Endothelial cell of umbilical vein (primary cell): ENCODE data around the gene DCAF5. TPM values are rescaled to one million over a fixed set of nuclear protein-coding genes. Genes with fewer than 3 reads are reported as not detected.

Experiments used
- BruUV-seq: library from RNA; stranded (reverse); fragments of 400-500 nt; replicated peaks from 2 replicates; lab custom pipeline; 2021; lab: Mats Ljungman, UMichigan
- CTCF ChIA-PET: fragments of 300-600, 350-600 bp; sonication (Branson Sonifier 250); formaldehyde crosslinking; loops from one replicate; lab custom pipeline; 2021; ENCODE audit warnings: antibody characterized with exemption, inconsistent platforms; lab: Charles Lee
- POLR2A ChIA-PET: fragments of 300-600, 350-600 bp; sonication (Branson Sonifier 250); formaldehyde crosslinking; loops from one replicate; lab custom pipeline; 2021; ENCODE audit warnings: antibody characterized with exemption, inconsistent platforms; lab: Charles Lee
- DNase-seq: peaks from one replicate; pipeline ENCODE4 v3.0.0-alpha.2; 2011; ENCODE audit warnings: low read depth, low spot score
- FAIRE-seq: peaks from 2 replicates; lab custom pipeline; 2011; peaks lifted over from hg19 to GRCh38; lab: Jason Lieb, UNC
- H2AFZ ChIP-seq: 2 replicates; pipeline ENCODE4 v1.6.0; 2012; ENCODE audit warnings: low read depth, low read length, control low read depth, inconsistent platforms
- H3K27ac ChIP-seq: 2 replicates; pipeline ENCODE4 v1.5.1; 2011; ENCODE audit warnings: low read depth, mild to moderate bottlenecking, control low read depth, low read length, moderate library complexity; ENCODE audit not compliant: insufficient read depth
- H3K27me3 ChIP-seq, 2 experiments: 2 replicates each; pipeline versions ENCODE4 v1.6.0 to v1.6.1; 2011; ENCODE audit warnings: low read length in 2 of 2, mixed read lengths in 1 of 2; ENCODE audit not compliant: control insufficient read depth in 2 of 2, insufficient read depth in 2 of 2
- H3K36me3 ChIP-seq, 2 experiments: 2 replicates in 1 of 2; 3 replicates in 1 of 2; pipeline ENCODE4 v1.5.1; 2011; ENCODE audit warnings: low read length in 2 of 2, mild to moderate bottlenecking in 1 of 2, moderate library complexity in 1 of 2; ENCODE audit not compliant: control insufficient read depth in 2 of 2, insufficient read depth in 2 of 2; ENCODE audit errors: extremely low read depth in 1 of 2
- H3K4me1 ChIP-seq: 3 replicates; pipeline ENCODE4 v1.5.1; 2011; ENCODE audit warnings: mild to moderate bottlenecking, low read length; ENCODE audit not compliant: control insufficient read depth, insufficient read depth; ENCODE audit errors: extremely low read depth
- H3K4me2 ChIP-seq: 2 replicates; pipeline ENCODE4 v1.6.1; 2011; ENCODE audit warnings: low read length, control low read depth, mixed read lengths; ENCODE audit not compliant: insufficient read depth
- H3K4me3 ChIP-seq, 3 experiments: fragments of 200-600 bp in 1 of 3; sonication (generic), shearing (Covaris generic) in 1 of 3; replicated peaks in 1 of 3; 2 replicates each; pipeline ENCODE4 v1.5.1; 2011 to 2016; ENCODE audit warnings: control low read depth in 3 of 3, low read length in 3 of 3, mild to moderate bottlenecking in 2 of 3, inconsistent platforms in 1 of 3, low read depth in 1 of 3, moderate library complexity in 1 of 3; ENCODE audit not compliant: insufficient read depth in 1 of 3
- H3K79me2 ChIP-seq: 2 replicates; pipeline ENCODE4 v1.6.0; 2012; ENCODE audit warnings: low read length, inconsistent platforms; ENCODE audit not compliant: control insufficient read depth, insufficient read depth
- H3K9ac ChIP-seq: replicated peaks from 2 replicates; pipeline ENCODE3; 2011; ENCODE audit warnings: low read length, control low read depth; ENCODE audit not compliant: insufficient read depth; ENCODE audit errors: extremely low read depth
- H3K9me1 ChIP-seq: replicated peaks from 3 replicates; pipeline ENCODE4 v1.6.0; 2011; ENCODE audit warnings: mild to moderate bottlenecking, low read length; ENCODE audit not compliant: control insufficient read depth, insufficient read depth; ENCODE audit errors: extremely low read depth
- H3K9me3 ChIP-seq: replicated peaks from 2 replicates; pipeline ENCODE4 v1.5.1; 2012; ENCODE audit warnings: low read length, inconsistent platforms; ENCODE audit not compliant: control insufficient read depth, insufficient read depth
- H4K20me1 ChIP-seq: replicated peaks from 2 replicates; pipeline ENCODE3; 2011; ENCODE audit warnings: mild to moderate bottlenecking, low read length; ENCODE audit not compliant: control insufficient read depth, insufficient read depth; ENCODE audit errors: extremely low read depth
- EZH2 ChIP-seq: IDR thresholded peaks from 2 replicates; pipeline ENCODE4 v1.6.1; 2012; ENCODE audit warnings: borderline replicate concordance, low read depth, mild to moderate bottlenecking, moderate library complexity, low read length, inconsistent platforms; ENCODE audit not compliant: severe bottlenecking
- JUN ChIP-seq: IDR thresholded peaks from 2 replicates; pipeline ENCODE4 v1.6.1; 2011; ENCODE audit warnings: borderline replicate concordance, low read depth; ENCODE audit not compliant: insufficient read length, insufficient read depth
- MYC ChIP-seq: IDR thresholded peaks from one replicate; pipeline ENCODE4 v1.6.1; 2011; ENCODE audit warnings: mild to moderate bottlenecking, low read depth, low read length
- POLR2A ChIP-seq: IDR thresholded peaks from 2 replicates; pipeline ENCODE4 v1.6.1; 2012; ENCODE audit warnings: low read depth, mild to moderate bottlenecking, control low read depth, low read length
- POLR2AphosphoS5 ChIP-seq: IDR thresholded peaks from 2 replicates; pipeline ENCODE4 v1.6.1; 2012; ENCODE audit warnings: low read depth, mild to moderate bottlenecking, control low read depth, low read length, moderate library complexity; ENCODE audit not compliant: insufficient read depth
- dilution Hi-C: fragments of 300-500 bp; cut with MboI; formaldehyde crosslinking; loops from one replicate; pipeline ENCODE4 v1.15.0; 2019; ENCODE audit warnings: low sequenced_read_pairs; ENCODE audit not compliant: extremely low pct_ligation_motif_present
- intact Hi-C: fragments of 100-400 bp; cut with micrococcal nuclease; formaldehyde crosslinking; loops from one replicate; pipeline ENCODE4 v1.10.0; 2022
- polyA plus RNA-seq, 4 experiments: library from polyadenylated mRNA; depleted of rRNA in 3 of 4; stranded (reverse) in 3 of 4; unstranded in 1 of 4; fragments of >200 nt; gene quantifications; 2 replicates each; pipeline versions ENCODE4 v1.2.1 to v1.2.3, GENCODE V29; 2011 to 2012; ENCODE audit warnings: missing spikeins in 1 of 4
- total RNA-seq: library from RNA; stranded (reverse); gene quantifications from 2 replicates; pipeline ENCODE4 v1.2.3, GENCODE V29; 2021
- TF ChIP-seq, protein P1 (sequence below), 2 donors: IDR thresholded peaks; 1 replicate in 1 of 2; 2 replicates in 1 of 2; pipeline ENCODE4 v1.5.1; 2011; ENCODE audit warnings: low read length in 2 of 2, mild to moderate bottlenecking in 2 of 2, moderate library complexity in 2 of 2, control low read depth in 1 of 2, inconsistent platforms in 1 of 2, low read depth in 1 of 2; ENCODE audit not compliant: insufficient read depth in 1 of 2; ENCODE audit errors: extremely low read depth in 1 of 2
- TF ChIP-seq, protein P2 (sequence below): IDR thresholded peaks from 2 replicates; pipeline ENCODE4 v1.6.1; 2011; ENCODE audit not compliant: insufficient read depth, insufficient read length

Gene DCAF5
- total and polyA plus RNA-seq, 2 donors (not counting 3 experiments of a cell fraction or from before 2014, with no cell fraction given): 37.9 to 52.5 TPM

DNA sequence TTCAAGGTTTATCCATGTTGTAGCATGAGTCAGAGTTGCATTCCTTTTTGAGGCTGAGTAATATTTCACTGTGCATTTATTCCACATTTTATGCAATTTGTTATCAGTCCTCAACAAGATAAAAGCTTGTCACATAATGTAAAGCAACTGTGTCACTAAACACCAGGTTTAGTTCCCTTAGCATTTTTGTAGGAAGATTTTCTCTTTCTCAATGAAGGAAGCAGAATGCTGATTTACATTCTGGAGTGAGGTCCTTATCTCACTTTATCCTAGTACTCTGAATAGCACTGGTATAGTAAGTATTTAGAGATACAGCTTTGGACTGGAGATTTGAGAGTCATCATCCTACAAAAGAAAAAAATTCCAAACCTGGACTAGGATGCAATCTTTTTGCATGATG lies 28.6 kb upstream of the DCAF5 start:
- Histone ChIP-seq H3K4me1 (no peaks in the 10 kb centered on the region), H2AFZ (no peak overlapping the region), H3K79me2 (no peaks in the 10 kb centered on the region), H3K36me3 (no peaks in the 10 kb centered on the region), H3K4me2 (no peak overlapping the region), H3K9ac (no peak overlapping the region), H3K4me3 (no peak overlapping the region), H3K9me1 (no peaks in the 10 kb centered on the region), H3K27ac (no peak overlapping the region), H3K27me3 (peaks cover 2 to 4% of the 10 kb centered on the region in 2 experiments), H3K9me3 (no peaks in the 10 kb centered on the region), H4K20me1 (no peaks in the 10 kb centered on the region)
- intact Hi-C loops: no loop called here
- CTCF ChIA-PET: interaction anchor here (1.2 kb wide), 1 partner anchor 52 kb away, joined by 4 read pairs; no protein-coding TSS in a partner anchor
- dilution Hi-C loops: no loop called here
- no peak for FAIRE-seq
- no TSS peak for BruUV-seq
- TF ChIP-seq, protein P1, sequence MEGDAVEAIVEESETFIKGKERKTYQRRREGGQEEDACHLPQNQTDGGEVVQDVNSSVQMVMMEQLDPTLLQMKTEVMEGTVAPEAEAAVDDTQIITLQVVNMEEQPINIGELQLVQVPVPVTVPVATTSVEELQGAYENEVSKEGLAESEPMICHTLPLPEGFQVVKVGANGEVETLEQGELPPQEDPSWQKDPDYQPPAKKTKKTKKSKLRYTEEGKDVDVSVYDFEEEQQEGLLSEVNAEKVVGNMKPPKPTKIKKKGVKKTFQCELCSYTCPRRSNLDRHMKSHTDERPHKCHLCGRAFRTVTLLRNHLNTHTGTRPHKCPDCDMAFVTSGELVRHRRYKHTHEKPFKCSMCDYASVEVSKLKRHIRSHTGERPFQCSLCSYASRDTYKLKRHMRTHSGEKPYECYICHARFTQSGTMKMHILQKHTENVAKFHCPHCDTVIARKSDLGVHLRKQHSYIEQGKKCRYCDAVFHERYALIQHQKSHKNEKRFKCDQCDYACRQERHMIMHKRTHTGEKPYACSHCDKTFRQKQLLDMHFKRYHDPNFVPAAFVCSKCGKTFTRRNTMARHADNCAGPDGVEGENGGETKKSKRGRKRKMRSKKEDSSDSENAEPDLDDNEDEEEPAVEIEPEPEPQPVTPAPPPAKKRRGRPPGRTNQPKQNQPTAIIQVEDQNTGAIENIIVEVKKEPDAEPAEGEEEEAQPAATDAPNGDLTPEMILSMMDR (IDR thresholded peaks at IDR 0.05; ENCODE audit: extremely low read depth in 1 of 2, insufficient read depth in 1 of 2, low read depth in 1 of 2, low read length in 2 of 2): no peak
- TF ChIP-seq EZH2 (no peak), JUN (no peak), POLR2AphosphoS5 (no peak), MYC (no peak)
- no peak for DNase-seq
- POLR2A ChIA-PET: no interaction called here

DNA sequence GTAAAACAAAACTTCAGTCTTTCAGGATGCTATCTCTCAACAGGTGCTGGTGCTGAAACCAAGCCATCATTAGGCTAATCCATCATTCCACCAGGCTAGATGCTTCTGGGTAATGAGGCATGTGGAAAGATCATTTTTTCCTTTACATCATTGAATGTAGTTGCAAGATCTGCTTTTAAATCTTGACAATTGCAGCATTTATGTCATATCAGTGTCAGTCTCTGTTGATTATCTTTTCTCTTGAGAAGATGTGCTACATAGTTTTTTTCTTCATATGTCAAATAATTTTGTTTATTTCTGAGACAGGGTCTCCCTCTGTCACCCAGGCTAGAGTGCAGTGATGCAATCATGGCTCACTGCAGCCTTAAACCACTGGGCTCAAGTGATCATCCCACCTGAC lies 22.2 kb upstream of the DCAF5 start:
- ChIA-PET CTCF (interaction anchor here (0.9 to 1.1 kb wide), 2 partner anchors 9 to 46 kb away, joined by 3 read pairs; no protein-coding TSS in a partner anchor), POLR2A (no interaction called here)
- H3K4me2 ChIP-seq: no peak overlapping the region
- no TSS peak for BruUV-seq
- H3K27ac ChIP-seq: no peak overlapping the region
- H3K36me3 ChIP-seq: no peaks in the 10 kb centered on the region
- DNase-seq: no peak
- H2AFZ ChIP-seq: no peak overlapping the region
- no peaks in the 10 kb centered on the region for H3K9me3 ChIP-seq
- TF ChIP-seq, protein P1 (IDR thresholded peaks at IDR 0.05; ENCODE audit: extremely low read depth in 1 of 2, insufficient read depth in 1 of 2, low read depth in 1 of 2, low read length in 2 of 2): no peak
- TF ChIP-seq EZH2 (no peak), POLR2A (no peak), MYC (no peak)
- TF ChIP-seq, protein P2, sequence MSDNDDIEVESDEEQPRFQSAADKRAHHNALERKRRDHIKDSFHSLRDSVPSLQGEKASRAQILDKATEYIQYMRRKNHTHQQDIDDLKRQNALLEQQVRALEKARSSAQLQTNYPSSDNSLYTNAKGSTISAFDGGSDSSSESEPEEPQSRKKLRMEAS: no peak
- H4K20me1 ChIP-seq: no peaks in the 10 kb centered on the region
- no peaks in the 10 kb centered on the region for H3K9me1 ChIP-seq
- H3K4me3 ChIP-seq: no peak overlapping the region
- no peak overlapping the region for H3K9ac ChIP-seq
- H3K4me1 ChIP-seq: no peaks in the 10 kb centered on the region
- FAIRE-seq: no peak
- no peaks in the 10 kb centered on the region for H3K79me2 ChIP-seq
- dilution Hi-C loops (no loop called here), intact Hi-C loops (no loop called here)
- peaks cover 6 to 9% of the 10 kb centered on the region in 2 experiments for H3K27me3 ChIP-seq
